Omental fat pad (tissue), 4 donors: ENCODE data around the gene RBM33. TPM values are rescaled to one million over a fixed set of nuclear protein-coding genes. Genes with fewer than 3 reads are reported as not detected.

Experiments
- ATAC-seq: fragments of 150-250 bp; one replicate; pipeline ENCODE4 v1.9.1; 2016; ENCODE audit warnings: mild to moderate bottlenecking, moderate library complexity; ENCODE audit not compliant: low FRiP score
- DNase-seq: peaks from one replicate; pipeline ENCODE4 v3.0.0-alpha.2; 2019; ENCODE audit warnings: low spot score
- total RNA-seq, 4 donors: library from RNA; depleted of rRNA; stranded (reverse); fragments of >200 nt; gene quantifications; one replicate each; pipeline ENCODE4 v1.1.0, GENCODE V29; 2016
- TF ChIP-seq, protein P1 (sequence below), 3 donors: fragments of 450-650 bp; IDR thresholded peaks; one replicate each; pipeline ENCODE4 v1.5.1; 2016 to 2017; ENCODE audit warnings: antibody characterized with exemption in 3 of 3, mild to moderate bottlenecking in 3 of 3, moderate library complexity in 2 of 3

RBM33 gene
- 10 to 100 TPM; 19.5 to 53.4 (median 32.0) TPM for total RNA-seq

DNA sequence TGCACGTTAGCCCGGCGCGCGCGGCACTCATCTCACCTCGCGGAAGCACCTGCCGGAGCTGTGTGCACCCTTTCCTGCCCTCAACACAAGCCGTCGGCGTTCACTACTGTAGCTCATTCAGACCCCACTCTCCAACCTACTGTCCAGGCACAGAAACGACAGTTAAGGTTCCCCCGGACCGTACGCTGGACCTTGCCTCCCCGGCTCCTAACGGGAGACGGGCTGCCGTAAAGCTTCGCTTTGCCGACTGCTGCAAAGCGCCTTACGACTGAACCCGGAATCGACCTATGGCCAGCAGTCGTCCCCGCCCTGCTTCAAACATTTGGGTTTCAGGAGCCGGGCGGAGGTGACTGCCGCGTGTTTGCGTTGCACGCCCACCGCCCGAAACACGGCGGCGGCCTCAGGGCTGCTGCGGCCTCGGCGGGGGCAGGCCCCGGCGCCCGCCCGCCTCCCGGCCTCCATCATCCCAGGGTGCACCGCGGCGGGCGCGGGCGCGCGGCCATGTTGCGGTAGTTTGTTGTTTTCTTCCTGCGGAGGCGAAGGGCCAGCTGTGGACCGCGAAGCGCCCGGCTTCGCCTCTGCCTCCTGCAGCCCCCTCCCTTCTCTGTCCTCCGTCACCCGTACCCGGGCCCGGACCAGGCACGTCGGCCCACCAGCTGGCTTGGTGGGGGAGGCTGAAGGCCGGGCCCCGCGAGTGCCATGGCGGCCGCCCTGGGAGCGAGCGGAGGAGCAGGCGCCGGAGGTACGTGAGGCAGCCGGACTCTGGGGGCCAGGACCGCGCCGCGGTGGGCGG is at the start of gene RBM33:
Gene RBM33 (plus strand): TSS at position 484 of the 793 bp plus-strand sequence. CDS start 216 bp downstream, at position 700.
- TF ChIP-seq, protein P1, sequence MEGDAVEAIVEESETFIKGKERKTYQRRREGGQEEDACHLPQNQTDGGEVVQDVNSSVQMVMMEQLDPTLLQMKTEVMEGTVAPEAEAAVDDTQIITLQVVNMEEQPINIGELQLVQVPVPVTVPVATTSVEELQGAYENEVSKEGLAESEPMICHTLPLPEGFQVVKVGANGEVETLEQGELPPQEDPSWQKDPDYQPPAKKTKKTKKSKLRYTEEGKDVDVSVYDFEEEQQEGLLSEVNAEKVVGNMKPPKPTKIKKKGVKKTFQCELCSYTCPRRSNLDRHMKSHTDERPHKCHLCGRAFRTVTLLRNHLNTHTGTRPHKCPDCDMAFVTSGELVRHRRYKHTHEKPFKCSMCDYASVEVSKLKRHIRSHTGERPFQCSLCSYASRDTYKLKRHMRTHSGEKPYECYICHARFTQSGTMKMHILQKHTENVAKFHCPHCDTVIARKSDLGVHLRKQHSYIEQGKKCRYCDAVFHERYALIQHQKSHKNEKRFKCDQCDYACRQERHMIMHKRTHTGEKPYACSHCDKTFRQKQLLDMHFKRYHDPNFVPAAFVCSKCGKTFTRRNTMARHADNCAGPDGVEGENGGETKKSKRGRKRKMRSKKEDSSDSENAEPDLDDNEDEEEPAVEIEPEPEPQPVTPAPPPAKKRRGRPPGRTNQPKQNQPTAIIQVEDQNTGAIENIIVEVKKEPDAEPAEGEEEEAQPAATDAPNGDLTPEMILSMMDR (IDR thresholded peaks at IDR 0.05) = no peak
- ATAC-seq (peak; percentile 92), DNase-seq (peak; percentile 35)

DNA sequence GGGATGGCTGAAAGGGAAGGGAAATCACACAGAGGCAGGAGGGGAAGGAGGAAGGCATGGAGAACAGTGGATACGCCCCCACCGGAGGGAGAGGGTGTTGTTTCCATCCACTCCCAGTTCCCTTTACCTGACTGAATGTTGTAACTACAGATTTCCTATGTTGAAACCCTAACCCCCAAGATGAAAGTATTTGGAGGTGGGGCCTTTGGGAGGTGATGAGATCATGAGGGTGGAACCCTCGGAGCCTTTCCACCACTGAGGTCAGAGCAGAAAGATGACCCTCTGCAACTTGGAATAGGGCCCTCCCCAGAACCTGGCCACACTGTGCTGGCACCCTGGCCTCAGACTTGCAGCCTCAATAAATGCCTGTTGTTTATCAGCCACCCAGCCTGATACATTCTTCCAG is 49.5 kb upstream of the RBM33 start:
- TF ChIP-seq, protein P1 (IDR thresholded peaks at IDR 0.05) = no peak
- DNase-seq (no peak), ATAC-seq (peak; percentile 25)

GRCh38 chr7:155597753-155598140 is 46.7 kb upstream of the RBM33 start:
- TF ChIP-seq, protein P1 (IDR thresholded peaks at IDR 0.05) = no peak
- DNase-seq = no peak
- ATAC-seq = no peak

- peak; percentile 97 for DNase-seq
- TF ChIP-seq, protein P1 (IDR thresholded peaks at IDR 0.05) = peak in 2 of 3 donors; percentile 63 to 88
- peak; percentile 74 for ATAC-seq
Measured at GRCh38 chr7:155598810-155599210, 45.7 kb upstream of the RBM33 start.

- DNase-seq (no peak), ATAC-seq (no peak)
- TF ChIP-seq, protein P1 (IDR thresholded peaks at IDR 0.05) = no peak
Measured at GRCh38 chr7:155602156-155602555, 42.3 kb upstream of the RBM33 start.

GRCh38 chr7:155602750-155603149 is 41.7 kb upstream of the RBM33 start:
- ATAC-seq (no peak), DNase-seq (no peak)
- TF ChIP-seq, protein P1 (IDR thresholded peaks at IDR 0.05) = no peak
